Measurements from ENCODE around the gene PRKD1. TPM values are rescaled to one million over a fixed set of nuclear protein-coding genes. Genes with fewer than 3 reads are reported as not detected.

The PRKD1 gene
- polyA plus RNA-seq, 1 of the 3 experiments (the other 2 are of a cell fraction): 0.07 TPM

DNA sequence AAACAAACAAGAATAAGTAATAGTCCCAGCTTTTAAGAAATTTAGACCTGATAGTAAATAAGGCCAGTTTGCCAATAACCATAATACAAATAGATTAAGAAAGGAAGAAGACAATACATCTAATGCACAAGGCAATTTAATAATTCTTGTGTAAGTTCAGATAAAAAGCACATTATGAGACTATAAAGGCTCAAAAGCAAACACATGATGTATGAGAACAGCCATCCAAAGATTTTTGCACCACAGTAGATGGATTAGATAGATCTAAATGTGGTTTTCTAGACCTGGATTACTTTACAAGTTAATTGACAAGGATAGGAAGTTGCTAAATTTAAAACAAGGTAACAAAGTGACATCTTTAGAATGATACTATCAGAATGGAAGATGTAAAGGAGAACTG, 125.4 kb downstream of the PRKD1 start:
- no peaks in the 10 kb centered on the region for H3K36me3 ChIP-seq (replicated peaks in 1 of 2; ENCODE audit: control insufficient read depth in 1 of 2, insufficient read depth in 2 of 2, low read length in 1 of 2)
- no peak overlapping the region for H3K9ac ChIP-seq
- H3K4me2 ChIP-seq: no peak overlapping the region
- DNase-seq: no peak
- POLR2A ChIA-PET: no interaction called here
- CTCF ChIA-PET: interaction anchor here (1.4 kb wide), 1 partner anchor 10 kb away, joined by 4 read pairs; no protein-coding TSS in a partner anchor
- H3K4me1 ChIP-seq (ENCODE audit: control insufficient read depth in 1 of 2, insufficient read depth in 2 of 2, low read depth in 1 of 2, low read length in 1 of 2): peaks cover 0 to 6% of the 10 kb centered on the region in 2 experiments; a peak in 1 of 4 replicates
- no peaks in the 10 kb centered on the region for H3K79me2 ChIP-seq (ENCODE audit: insufficient read depth)
- H3K4me3 ChIP-seq (ENCODE audit: low read depth in 2 of 2, low read length in 1 of 2): no peak overlapping the region
- H3K9me2 ChIP-seq: no peaks in the 10 kb centered on the region
- H3K9me3 ChIP-seq: no peaks in the 10 kb centered on the region
- TF ChIP-seq, protein P1, sequence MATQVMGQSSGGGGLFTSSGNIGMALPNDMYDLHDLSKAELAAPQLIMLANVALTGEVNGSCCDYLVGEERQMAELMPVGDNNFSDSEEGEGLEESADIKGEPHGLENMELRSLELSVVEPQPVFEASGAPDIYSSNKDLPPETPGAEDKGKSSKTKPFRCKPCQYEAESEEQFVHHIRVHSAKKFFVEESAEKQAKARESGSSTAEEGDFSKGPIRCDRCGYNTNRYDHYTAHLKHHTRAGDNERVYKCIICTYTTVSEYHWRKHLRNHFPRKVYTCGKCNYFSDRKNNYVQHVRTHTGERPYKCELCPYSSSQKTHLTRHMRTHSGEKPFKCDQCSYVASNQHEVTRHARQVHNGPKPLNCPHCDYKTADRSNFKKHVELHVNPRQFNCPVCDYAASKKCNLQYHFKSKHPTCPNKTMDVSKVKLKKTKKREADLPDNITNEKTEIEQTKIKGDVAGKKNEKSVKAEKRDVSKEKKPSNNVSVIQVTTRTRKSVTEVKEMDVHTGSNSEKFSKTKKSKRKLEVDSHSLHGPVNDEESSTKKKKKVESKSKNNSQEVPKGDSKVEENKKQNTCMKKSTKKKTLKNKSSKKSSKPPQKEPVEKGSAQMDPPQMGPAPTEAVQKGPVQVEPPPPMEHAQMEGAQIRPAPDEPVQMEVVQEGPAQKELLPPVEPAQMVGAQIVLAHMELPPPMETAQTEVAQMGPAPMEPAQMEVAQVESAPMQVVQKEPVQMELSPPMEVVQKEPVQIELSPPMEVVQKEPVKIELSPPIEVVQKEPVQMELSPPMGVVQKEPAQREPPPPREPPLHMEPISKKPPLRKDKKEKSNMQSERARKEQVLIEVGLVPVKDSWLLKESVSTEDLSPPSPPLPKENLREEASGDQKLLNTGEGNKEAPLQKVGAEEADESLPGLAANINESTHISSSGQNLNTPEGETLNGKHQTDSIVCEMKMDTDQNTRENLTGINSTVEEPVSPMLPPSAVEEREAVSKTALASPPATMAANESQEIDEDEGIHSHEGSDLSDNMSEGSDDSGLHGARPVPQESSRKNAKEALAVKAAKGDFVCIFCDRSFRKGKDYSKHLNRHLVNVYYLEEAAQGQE (IDR thresholded peaks at IDR 0.05; ENCODE audit: low read depth, low read length): no peak
- no peak for TF ChIP-seq POLR2AphosphoS5 (IDR thresholded peaks at IDR 0.05; ENCODE audit: low read depth, low read length)
- no peak for TF ChIP-seq ELF1 (IDR thresholded peaks at IDR 0.05)
- TF ChIP-seq MXI1 (IDR thresholded peaks at IDR 0.05; ENCODE audit: low read depth, low read length): no peak
- TF ChIP-seq, protein P2, sequence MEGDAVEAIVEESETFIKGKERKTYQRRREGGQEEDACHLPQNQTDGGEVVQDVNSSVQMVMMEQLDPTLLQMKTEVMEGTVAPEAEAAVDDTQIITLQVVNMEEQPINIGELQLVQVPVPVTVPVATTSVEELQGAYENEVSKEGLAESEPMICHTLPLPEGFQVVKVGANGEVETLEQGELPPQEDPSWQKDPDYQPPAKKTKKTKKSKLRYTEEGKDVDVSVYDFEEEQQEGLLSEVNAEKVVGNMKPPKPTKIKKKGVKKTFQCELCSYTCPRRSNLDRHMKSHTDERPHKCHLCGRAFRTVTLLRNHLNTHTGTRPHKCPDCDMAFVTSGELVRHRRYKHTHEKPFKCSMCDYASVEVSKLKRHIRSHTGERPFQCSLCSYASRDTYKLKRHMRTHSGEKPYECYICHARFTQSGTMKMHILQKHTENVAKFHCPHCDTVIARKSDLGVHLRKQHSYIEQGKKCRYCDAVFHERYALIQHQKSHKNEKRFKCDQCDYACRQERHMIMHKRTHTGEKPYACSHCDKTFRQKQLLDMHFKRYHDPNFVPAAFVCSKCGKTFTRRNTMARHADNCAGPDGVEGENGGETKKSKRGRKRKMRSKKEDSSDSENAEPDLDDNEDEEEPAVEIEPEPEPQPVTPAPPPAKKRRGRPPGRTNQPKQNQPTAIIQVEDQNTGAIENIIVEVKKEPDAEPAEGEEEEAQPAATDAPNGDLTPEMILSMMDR (IDR thresholded peaks at IDR 0.05): no peak
- TF ChIP-seq, protein P3, sequence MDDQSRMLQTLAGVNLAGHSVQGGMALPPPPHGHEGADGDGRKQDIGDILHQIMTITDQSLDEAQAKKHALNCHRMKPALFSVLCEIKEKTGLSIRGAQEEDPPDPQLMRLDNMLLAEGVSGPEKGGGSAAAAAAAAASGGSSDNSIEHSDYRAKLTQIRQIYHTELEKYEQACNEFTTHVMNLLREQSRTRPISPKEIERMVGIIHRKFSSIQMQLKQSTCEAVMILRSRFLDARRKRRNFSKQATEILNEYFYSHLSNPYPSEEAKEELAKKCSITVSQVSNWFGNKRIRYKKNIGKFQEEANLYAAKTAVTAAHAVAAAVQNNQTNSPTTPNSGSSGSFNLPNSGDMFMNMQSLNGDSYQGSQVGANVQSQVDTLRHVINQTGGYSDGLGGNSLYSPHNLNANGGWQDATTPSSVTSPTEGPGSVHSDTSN (IDR thresholded peaks at IDR 0.05): no peak
- no peak for TF ChIP-seq RXRA (IDR thresholded peaks at IDR 0.05; ENCODE audit: borderline replicate concordance, low read depth)
- no peak for TF ChIP-seq TAF1 (IDR thresholded peaks at IDR 0.05; ENCODE audit: borderline replicate concordance, low read depth, low read length)
- TF ChIP-seq NFIC (IDR thresholded peaks at IDR 0.05; ENCODE audit: borderline replicate concordance): no peak
- TF ChIP-seq RFX5 (IDR thresholded peaks at IDR 0.05; ENCODE audit: low read length): no peak
- TF ChIP-seq, protein P4, sequence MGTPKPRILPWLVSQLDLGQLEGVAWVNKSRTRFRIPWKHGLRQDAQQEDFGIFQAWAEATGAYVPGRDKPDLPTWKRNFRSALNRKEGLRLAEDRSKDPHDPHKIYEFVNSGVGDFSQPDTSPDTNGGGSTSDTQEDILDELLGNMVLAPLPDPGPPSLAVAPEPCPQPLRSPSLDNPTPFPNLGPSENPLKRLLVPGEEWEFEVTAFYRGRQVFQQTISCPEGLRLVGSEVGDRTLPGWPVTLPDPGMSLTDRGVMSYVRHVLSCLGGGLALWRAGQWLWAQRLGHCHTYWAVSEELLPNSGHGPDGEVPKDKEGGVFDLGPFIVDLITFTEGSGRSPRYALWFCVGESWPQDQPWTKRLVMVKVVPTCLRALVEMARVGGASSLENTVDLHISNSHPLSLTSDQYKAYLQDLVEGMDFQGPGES (IDR thresholded peaks at IDR 0.05; ENCODE audit: low read depth, low read length): no peak
- no peak for TF ChIP-seq EZH2phosphoT487 (IDR thresholded peaks at IDR 0.05; ENCODE audit: borderline replicate concordance, low read depth)
- no peak for TF ChIP-seq JUND (IDR thresholded peaks at IDR 0.05)
- H3K27me3 ChIP-seq (ENCODE audit: insufficient read depth): no peaks in the 10 kb centered on the region
- peaks cover 4% of the 10 kb centered on the region; the same call in 1 of the 2 replicates for H4K20me1 ChIP-seq (ENCODE audit: insufficient read depth)
- no peak overlapping the region for H3K27ac ChIP-seq (ENCODE audit: low read depth in 2 of 2, low read length in 1 of 2)
- no peaks in the 10 kb centered on the region for H3F3A ChIP-seq (replicated peaks; ENCODE audit: insufficient read depth)
- no peak overlapping the region for H2AFZ ChIP-seq (ENCODE audit: low read depth)

Measured in SK-N-SH (cell line).